DOHH2 (cell line): ENCODE data around the gene MRPL27.

Experiments
- CTCF ChIP-seq: fragments of 200-600 bp; sonication (generic); IDR thresholded peaks from one replicate; pipeline ENCODE4 v1.5.1; 2014; ENCODE audit warnings: antibody characterized with exemption, mild to moderate bottlenecking, low read depth, low read length; ENCODE audit not compliant: poor library complexity, severe bottlenecking
- EZH2phosphoT487 ChIP-seq: fragments of 200-600 bp; sonication (generic); IDR thresholded peaks from 2 replicates; pipeline ENCODE4 v1.6.1; 2017; ENCODE audit warnings: borderline replicate concordance, mild to moderate bottlenecking, antibody characterized with exemption, low read length, moderate library complexity, mixed read lengths

GRCh38 chr17:50421308-50422051 is 48.5 kb upstream of the MRPL27 start:
- no peak for TF ChIP-seq CTCF
- no peak for TF ChIP-seq EZH2phosphoT487
